GM12878 (cell line): ENCODE results near the gene RBM6. TPM values are rescaled to one million over a fixed set of nuclear protein-coding genes. Genes with fewer than 3 reads are reported as not detected.

Experiments used
- ATAC-seq: fragments of 200-7000 bp; cut with Tn5 transposase; 3 replicates; pipeline ENCODE4 v1.9.1; 2020; ENCODE audit warnings: mild to moderate bottlenecking, moderate library complexity
- BruUV-seq: library from RNA; stranded (reverse); fragments of 400-500 nt; replicated peaks from 2 replicates; lab custom pipeline; 2021; lab: Mats Ljungman, UMichigan
- CTCF ChIA-PET: fragments of 300-600 bp; sonication (Branson Sonifier 250); formaldehyde crosslinking; extraction: SDS; loops from one replicate; lab custom pipeline; 2021; ENCODE audit warnings: inconsistent platforms; lab: Yijun Ruan, JAX
- POLR2A ChIA-PET: fragments of 350-600 bp; formaldehyde crosslinking; extraction: SDS; loops from one replicate; lab custom pipeline; 2021; ENCODE audit warnings: inconsistent platforms; lab: Charles Lee
- RAD21 ChIA-PET: fragments of 300-600 bp; sonication (Branson Sonifier 250); formaldehyde crosslinking; loops from one replicate; lab custom pipeline; 2023; ENCODE audit warnings: antibody characterized with exemption; ENCODE audit not compliant: unreplicated experiment; lab: Charles Lee
- SMC1A ChIA-PET: fragments of 300-600 bp; sonication (Branson Sonifier 250); formaldehyde crosslinking; loops from one replicate; lab custom pipeline; 2023; ENCODE audit not compliant: unreplicated experiment, uncharacterized antibody; lab: Charles Lee
- DNase-seq: peaks from one replicate; pipeline ENCODE4 v3.0.0-alpha.2; 2011; ENCODE audit warnings: low read depth, low spot score
- FAIRE-seq: peaks from 3 replicates; lab custom pipeline; 2011; peaks lifted over from hg19 to GRCh38; lab: Jason Lieb, UNC
- H2AFZ ChIP-seq: 2 replicates; pipeline ENCODE4 v1.6.0; 2011; ENCODE audit warnings: low read depth, low read length, control low read depth; ENCODE audit not compliant: control insufficient read depth
- H3K27ac ChIP-seq: 2 replicates; pipeline ENCODE4 v1.5.1; 2011; ENCODE audit warnings: control low read depth; ENCODE audit not compliant: control insufficient read depth, insufficient read depth
- H3K27me3 ChIP-seq, 2 experiments: replicated peaks in 1 of 2; 2 replicates each; pipeline versions ENCODE4 v1.6.0 to v1.6.1; 2011; ENCODE audit warnings: low read length in 1 of 2; ENCODE audit not compliant: control insufficient read depth in 2 of 2, insufficient read depth in 2 of 2
- H3K36me3 ChIP-seq, 2 experiments: 2 replicates each; pipeline ENCODE4 v1.5.1; 2011; ENCODE audit warnings: low read length in 1 of 2; ENCODE audit not compliant: control insufficient read depth in 2 of 2, insufficient read depth in 2 of 2
- H3K4me1 ChIP-seq: 2 replicates; pipeline ENCODE4 v1.6.1; 2011; ENCODE audit warnings: mild to moderate bottlenecking, low read length, moderate library complexity, mixed read lengths; ENCODE audit not compliant: control insufficient read depth, insufficient read depth
- H3K4me2 ChIP-seq: 2 replicates; pipeline ENCODE4 v1.6.0; 2011; ENCODE audit warnings: control low read depth; ENCODE audit not compliant: control insufficient read depth, insufficient read depth
- H3K4me3 ChIP-seq: fragments of 200-600 bp; sonication (generic); 2 replicates; pipeline ENCODE4 v1.5.1; 2016
- H3K79me2 ChIP-seq: 2 replicates; pipeline ENCODE4 v1.6.0; 2011; ENCODE audit warnings: low read length; ENCODE audit not compliant: control insufficient read depth, insufficient read depth
- H3K9ac ChIP-seq: 2 replicates; pipeline ENCODE4 v1.8.0; 2011; ENCODE audit warnings: low read length, control low read depth, mixed read lengths; ENCODE audit not compliant: control insufficient read depth, insufficient read depth
- H3K9me3 ChIP-seq: replicated peaks from 3 replicates; pipeline ENCODE4 v1.5.1; 2011; ENCODE audit warnings: mild to moderate bottlenecking, low read length; ENCODE audit not compliant: control insufficient read depth, insufficient read depth
- H4K20me1 ChIP-seq: 2 replicates; pipeline ENCODE4 v1.6.0; 2011; ENCODE audit not compliant: control insufficient read depth, insufficient read depth
- ASH2L ChIP-seq: fragments of 300-600, 200-600 bp; sonication (generic); IDR thresholded peaks from 2 replicates; pipeline ENCODE4 v1.6.1; 2017; ENCODE audit warnings: low read depth, mild to moderate bottlenecking, borderline replicate concordance
- BHLHE40 ChIP-seq, 2 experiments: fragments of 450-650 bp in 1 of 2; IDR thresholded peaks; 2 replicates each; pipeline ENCODE4 v1.6.1; 2011 to 2017; ENCODE audit warnings: low read depth in 2 of 2, borderline replicate concordance in 1 of 2, improper control_type of control experiment in 1 of 2, low read length in 1 of 2, mild to moderate bottlenecking in 1 of 2
- CBX3 ChIP-seq: fragments of 200-600 bp; sonication (generic); IDR thresholded peaks from 2 replicates; pipeline ENCODE4 v1.6.1; 2016; ENCODE audit warnings: low read depth, borderline replicate concordance
- CHD1 ChIP-seq: IDR thresholded peaks from 2 replicates; pipeline ENCODE4 v1.6.1; 2012; ENCODE audit warnings: low read depth, low read length, improper control_type of control experiment
- ETV6 ChIP-seq, 2 experiments: fragments of 450-650 bp in 1 of 2; IDR thresholded peaks in 1 of 2; conservative IDR thresholded peaks in 1 of 2; 2 replicates each; pipeline ENCODE4 v1.6.1; 2014; ENCODE audit warnings: antibody characterized with exemption in 1 of 2, borderline replicate concordance in 1 of 2, low read depth in 1 of 2, mild to moderate bottlenecking in 1 of 2, moderate library complexity in 1 of 2
- FOS ChIP-seq: IDR thresholded peaks from 3 replicates; pipeline ENCODE4 v1.6.1; 2011; ENCODE audit warnings: borderline replicate concordance; ENCODE audit not compliant: insufficient read length; ENCODE audit errors: extremely low read depth
- MLLT1 ChIP-seq: fragments of 450-650 bp; IDR thresholded peaks from 2 replicates; pipeline ENCODE4 v1.6.1; 2016; ENCODE audit warnings: mild to moderate bottlenecking
- MTA3 ChIP-seq: IDR thresholded peaks from 2 replicates; pipeline ENCODE4 v1.6.1; 2012; ENCODE audit warnings: low read length, inconsistent platforms, borderline replicate concordance
- PAX5 ChIP-seq: IDR thresholded peaks from 2 replicates; pipeline ENCODE4 v1.6.1; 2011; ENCODE audit warnings: low read depth, low read length, borderline replicate concordance
- POLR2A ChIP-seq: IDR thresholded peaks from 2 replicates; pipeline ENCODE4 v1.6.1; 2011; ENCODE audit warnings: low read depth, mild to moderate bottlenecking, low read length
- POU2F2 ChIP-seq: IDR thresholded peaks from 3 replicates; pipeline ENCODE4 v1.6.1; 2011; ENCODE audit warnings: low read depth, mild to moderate bottlenecking, low read length, borderline replicate concordance
- SMAD5 ChIP-seq: IDR thresholded peaks from 2 replicates; pipeline ENCODE4 v1.6.1; 2016; ENCODE audit warnings: antibody characterized with exemption, low read depth
- STAT1 ChIP-seq: fragments of 450-650 bp; conservative IDR thresholded peaks from 2 replicates; pipeline ENCODE4 v1.6.1; 2014; ENCODE audit warnings: antibody characterized with exemption, mild to moderate bottlenecking
- TAF1 ChIP-seq: IDR thresholded peaks from 2 replicates; pipeline ENCODE4 v1.6.1; 2011; ENCODE audit warnings: mild to moderate bottlenecking, low read depth, low read length, borderline replicate concordance
- TCF12 ChIP-seq: IDR thresholded peaks from 2 replicates; pipeline ENCODE4 v1.6.1; 2011; ENCODE audit warnings: low read depth, mild to moderate bottlenecking, low read length
- YBX1 ChIP-seq: fragments of 450-650 bp; IDR thresholded peaks from 2 replicates; pipeline ENCODE4 v1.6.1; 2016; ENCODE audit warnings: antibody characterized with exemption
- YY1 ChIP-seq: IDR thresholded peaks from 2 replicates; pipeline ENCODE4 v1.6.1; 2011; ENCODE audit warnings: low read depth, mild to moderate bottlenecking, low read length
- WGBS: methylation state at CpG from one replicate; pipeline ENCODE4 v1.1.6; 2016; ENCODE audit warnings: low lambda C conversion rate; ENCODE audit not compliant: insufficient replicate concordance, insufficient coverage; ENCODE audit errors: missing lambda C conversion rate; 5-methylcytosine and 5-hydroxymethylcytosine counted together
- in situ Hi-C: fragments of 300-500 bp; cut with MboI; formaldehyde crosslinking; loops from 9 replicates; pipeline ENCODE4 v1.14.3; 2018; ENCODE audit warnings: mixed read lengths
- intact Hi-C: fragments of 100-400 bp; cut with micrococcal nuclease; formaldehyde crosslinking; loops from one replicate; pipeline ENCODE4 v1.14.2; 2022; ENCODE audit not compliant: unreplicated experiment
- polyA plus RNA-seq, 11 experiments: library from polyadenylated mRNA; depleted of rRNA in 4 of 11; unstranded in 6 of 11; stranded (reverse) in 5 of 11; fragments of >200 nt; fragmentation: Nextera tagmentation in 4 of 11; fragmentation: Illumina TruSeq in 1 of 11; extraction: Ambion mirVana in 4 of 11; extraction: Trizol in 1 of 11; gene quantifications; 1 replicate in 1 of 11; 2 replicates in 10 of 11; pipeline versions ENCODE4 v1.2.1 to v1.2.3, GENCODE V29; 2011 to 2016; ENCODE audit warnings: inconsistent platforms in 2 of 11, missing spikeins in 2 of 11, low read depth in 1 of 11
- total RNA-seq, 4 experiments: library from RNA; depleted of rRNA in 3 of 4; stranded (reverse); fragments of >200 nt in 3 of 4; fragmentation: Illumina TruSeq in 1 of 4; extraction: Trizol in 1 of 4; gene quantifications; 2 replicates each; pipeline versions ENCODE4 v1.2.1 to v1.2.3, GENCODE V29; 2013 to 2021
- TF ChIP-seq, protein P1 (sequence below): IDR thresholded peaks from 2 replicates; pipeline ENCODE4 v1.6.1; 2012; ENCODE audit warnings: mild to moderate bottlenecking, low read depth, low read length

Gene RBM6
- total and polyA plus RNA-seq, 10 of the 15 experiments (the other 5 are each of a cell fraction or from before 2014, with no cell fraction given), result 45.3 to 103 (median 81.3) TPM

GRCh38 chr3:49903451-49904424 lies 36.2 kb upstream of the RBM6 start, which contains the start of gene MST1R:
MST1R (minus strand) TSS chr3:49903873; CDS start chr3:49903609, 264 bp downstream.
- DNase-seq, result peak; percentile 28
- H2AFZ ChIP-seq, result peak within 1 kb of the TSS; percentile 55
- WGBS, result 49% methylated on average over 51 of the region's 65 CpGs
- H3K4me3 ChIP-seq, result peak within 1 kb of the TSS; percentile 60
- CTCF ChIA-PET, result interaction anchor here (1.2 to 8.4 kb wide), 3 partner anchors 64 to 183 kb away, joined by 4 to 70 read pairs (median 59); partner anchors contain the start of gene INKA1
- SMC1A ChIA-PET, result interaction anchor here (0.7 kb wide), 1 partner anchor 64 kb away, joined by 4 read pairs; no protein-coding TSS in a partner anchor
- no peaks in the 10 kb centered on the region for H4K20me1 ChIP-seq
- intact Hi-C loops, result no loop called here
- no peaks in the 10 kb centered on the region for H3K79me2 ChIP-seq
- no peaks in the 10 kb centered on the region for H3K27me3 ChIP-seq
- H3K9ac ChIP-seq, result peak within 1 kb of the TSS; percentile 47
- no peaks in the 10 kb centered on the region; a peak in 1 of 4 replicates for H3K36me3 ChIP-seq
- in situ Hi-C loops, result no loop called here
- no peak for FAIRE-seq
- H3K4me2 ChIP-seq, result peak within 1 kb of the TSS; percentile 51
- TSS peak; percentile 82 for BruUV-seq
- peak within 1 kb of the TSS; percentile 52 for H3K27ac ChIP-seq
- POLR2A ChIA-PET, result interaction anchor here (0.6 to 1.4 kb wide), 2 partner anchors 7 to 65 kb away, joined by 3 to 4 read pairs; no protein-coding TSS in a partner anchor
- no peaks in the 10 kb centered on the region for H3K9me3 ChIP-seq
- ATAC-seq, result peak; percentile 94
- RAD21 ChIA-PET, result interaction anchor here (2.5 to 3.3 kb wide), 2 partner anchors 65 to 101 kb away, joined by 13 to 19 read pairs; partner anchors contain the start of gene INKA1
- peaks cover 25% of the 10 kb centered on the region for H3K4me1 ChIP-seq
- TF ChIP-seq BHLHE40 (IDR thresholded peaks at IDR 0.05; ENCODE audit: borderline replicate concordance in 1 of 2, low read depth in 2 of 2, low read length in 1 of 2) (peak; percentile 9 to 54; a peak in 1 of 4 replicates), ASH2L (no peak), ETV6 (conservative IDR thresholded peaks at IDR 0.05 in 1 of 2, IDR thresholded peaks at IDR 0.05 in 1 of 2; ENCODE audit: borderline replicate concordance in 1 of 2, low read depth in 1 of 2) (no peak), CHD1 (no peak), MTA3 (no peak), YBX1 (no peak), TAF1 (peak; percentile 26; the same call in 1 of the 2 replicates), CBX3 (no peak), POU2F2 (no peak), YY1 (0 out of 2 replicates have a peak, but pooled peaks have one; percentile 10), SMAD5 (no peak), POLR2A (peak; percentile 80), TCF12 (0 out of 2 replicates have a peak, but pooled peaks have one; percentile 50), STAT1 (no peak), FOS (no peak), PAX5 (0 out of 2 replicates have a peak, but pooled peaks have one; percentile 16), MLLT1 (peak; percentile 64)
- TF ChIP-seq, protein P1, sequence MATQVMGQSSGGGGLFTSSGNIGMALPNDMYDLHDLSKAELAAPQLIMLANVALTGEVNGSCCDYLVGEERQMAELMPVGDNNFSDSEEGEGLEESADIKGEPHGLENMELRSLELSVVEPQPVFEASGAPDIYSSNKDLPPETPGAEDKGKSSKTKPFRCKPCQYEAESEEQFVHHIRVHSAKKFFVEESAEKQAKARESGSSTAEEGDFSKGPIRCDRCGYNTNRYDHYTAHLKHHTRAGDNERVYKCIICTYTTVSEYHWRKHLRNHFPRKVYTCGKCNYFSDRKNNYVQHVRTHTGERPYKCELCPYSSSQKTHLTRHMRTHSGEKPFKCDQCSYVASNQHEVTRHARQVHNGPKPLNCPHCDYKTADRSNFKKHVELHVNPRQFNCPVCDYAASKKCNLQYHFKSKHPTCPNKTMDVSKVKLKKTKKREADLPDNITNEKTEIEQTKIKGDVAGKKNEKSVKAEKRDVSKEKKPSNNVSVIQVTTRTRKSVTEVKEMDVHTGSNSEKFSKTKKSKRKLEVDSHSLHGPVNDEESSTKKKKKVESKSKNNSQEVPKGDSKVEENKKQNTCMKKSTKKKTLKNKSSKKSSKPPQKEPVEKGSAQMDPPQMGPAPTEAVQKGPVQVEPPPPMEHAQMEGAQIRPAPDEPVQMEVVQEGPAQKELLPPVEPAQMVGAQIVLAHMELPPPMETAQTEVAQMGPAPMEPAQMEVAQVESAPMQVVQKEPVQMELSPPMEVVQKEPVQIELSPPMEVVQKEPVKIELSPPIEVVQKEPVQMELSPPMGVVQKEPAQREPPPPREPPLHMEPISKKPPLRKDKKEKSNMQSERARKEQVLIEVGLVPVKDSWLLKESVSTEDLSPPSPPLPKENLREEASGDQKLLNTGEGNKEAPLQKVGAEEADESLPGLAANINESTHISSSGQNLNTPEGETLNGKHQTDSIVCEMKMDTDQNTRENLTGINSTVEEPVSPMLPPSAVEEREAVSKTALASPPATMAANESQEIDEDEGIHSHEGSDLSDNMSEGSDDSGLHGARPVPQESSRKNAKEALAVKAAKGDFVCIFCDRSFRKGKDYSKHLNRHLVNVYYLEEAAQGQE, result no peak
